ENCODE measurements around the gene CATSPER4.
A peak's percentile ranks its signal among the peaks of the same experiment; 100 is the strongest.
"Not testable (repeated sequence)": the region's sequence is repeated elsewhere in the genome, so short reads cannot be mapped to it uniquely, and the experiment has no call there.

Gene CATSPER4

DNA sequence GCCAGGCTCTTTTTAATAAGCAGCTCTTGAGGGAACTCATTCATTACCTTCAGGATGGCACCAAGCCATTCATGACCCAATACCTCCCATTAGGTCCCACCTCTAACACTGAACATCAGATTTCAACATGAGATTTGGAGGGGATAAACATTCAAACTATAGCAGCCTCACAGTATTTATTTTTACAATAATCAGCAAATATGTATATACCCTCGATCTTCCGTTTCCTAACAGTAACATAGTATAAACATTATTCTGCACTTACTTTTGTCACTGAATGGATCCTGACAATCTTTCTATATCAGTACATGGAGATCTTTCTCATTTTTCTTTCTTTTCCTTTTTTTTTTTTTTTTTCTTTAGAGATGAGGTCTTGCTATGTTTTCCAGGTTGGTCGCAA lies 5.4 kb downstream of the CATSPER4 start:
- DNase-seq (ENCODE audit: low read depth), result no peak

DNA sequence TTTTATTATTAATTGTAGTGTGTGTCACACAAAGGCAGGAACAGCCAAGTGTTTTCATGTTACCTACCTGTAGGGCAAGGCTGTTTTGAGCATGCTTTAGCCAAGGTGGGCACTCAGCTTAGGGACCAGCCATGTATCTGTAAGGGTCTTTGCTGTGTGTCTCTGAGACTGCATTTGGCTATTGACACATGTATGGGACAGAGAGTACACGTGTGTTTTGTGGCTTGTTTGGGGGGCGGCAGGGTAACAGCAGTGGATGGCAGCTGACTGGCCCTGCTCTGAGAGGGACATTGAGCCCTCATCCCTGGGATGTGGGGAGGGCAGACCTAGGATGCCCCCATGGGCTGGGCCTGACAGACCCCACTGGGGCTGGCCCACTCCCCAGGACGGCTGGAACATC lies 6.9 kb downstream of the CATSPER4 start:
- no peak for DNase-seq (ENCODE audit: low read depth)

DNA sequence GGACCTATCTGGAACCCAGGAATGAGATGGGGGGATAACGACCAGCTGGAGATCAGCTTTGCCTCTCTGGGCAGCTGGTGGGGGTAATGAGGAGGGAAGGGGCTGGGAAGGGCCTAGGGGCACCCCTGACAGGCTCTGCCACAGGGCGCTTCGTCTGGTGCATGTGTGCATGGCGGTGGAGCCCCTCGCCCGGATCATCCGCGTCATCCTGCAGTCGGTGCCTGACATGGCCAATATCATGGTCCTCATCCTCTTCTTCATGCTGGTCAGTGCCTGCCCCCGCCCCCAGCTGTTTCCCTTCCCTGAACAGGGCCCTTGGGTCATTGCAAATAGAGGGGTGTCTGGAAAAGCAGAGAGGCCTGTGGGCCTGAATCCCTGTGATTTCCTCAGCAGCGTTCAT lies 7.4 kb downstream of the CATSPER4 start:
- no peak for DNase-seq (ENCODE audit: low read depth)

DNA sequence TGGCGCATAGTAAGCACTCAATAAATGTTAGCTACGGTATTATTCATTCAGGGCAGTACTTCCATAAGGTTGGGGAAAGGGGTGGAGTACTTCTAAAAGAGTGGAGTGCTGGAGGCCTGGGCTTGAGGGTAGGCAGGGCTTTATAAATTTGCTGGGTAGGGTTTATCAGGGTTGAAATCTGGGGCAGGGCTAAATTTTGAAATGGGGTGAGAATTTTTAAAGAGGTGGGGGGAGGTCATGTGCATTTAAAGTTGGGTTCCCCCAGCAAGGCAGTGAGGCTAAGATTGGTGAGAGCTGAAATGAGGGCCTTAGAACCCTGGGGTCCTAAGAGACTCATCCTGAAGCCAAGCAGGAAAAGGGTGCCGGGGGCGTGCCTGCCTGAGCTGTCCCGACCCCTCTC lies 10.0 kb downstream of the CATSPER4 start:
- DNase-seq (ENCODE audit: low read depth), result no peak

DNA sequence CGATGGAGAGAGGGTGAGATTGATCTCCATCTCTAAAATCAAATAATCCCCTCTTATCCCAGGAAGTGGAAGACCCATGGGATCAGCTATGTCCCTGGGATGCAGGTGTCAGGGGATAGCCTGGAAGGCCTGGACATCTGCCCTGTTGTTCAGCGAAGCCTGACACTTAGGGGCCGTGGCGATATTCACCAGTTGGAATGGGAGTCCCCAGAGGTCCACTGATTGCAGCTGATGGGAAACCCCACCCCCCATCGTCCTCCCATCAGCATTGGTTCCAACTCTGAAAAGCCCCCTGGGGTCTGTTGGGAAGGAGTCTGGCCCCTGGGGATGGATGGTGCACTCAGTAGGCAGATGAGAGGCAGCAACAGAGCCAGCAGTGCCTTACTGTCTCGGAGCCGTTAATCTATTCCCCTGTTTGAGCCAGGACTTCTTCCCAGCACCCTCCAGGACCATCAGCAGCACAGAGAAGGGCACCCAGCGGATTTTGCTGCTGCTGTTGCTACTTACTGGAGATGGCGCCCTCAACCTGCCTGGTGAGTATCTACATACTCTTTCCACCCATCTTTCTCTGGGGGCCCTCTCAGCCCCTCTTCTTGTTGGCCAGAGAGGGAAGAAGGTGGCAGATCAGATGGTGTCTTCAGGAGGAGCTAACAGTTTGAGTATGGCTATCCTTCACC lies 13.4 kb downstream of the CATSPER4 start:
- no peak for DNase-seq (ENCODE audit: low read depth)

DNA sequence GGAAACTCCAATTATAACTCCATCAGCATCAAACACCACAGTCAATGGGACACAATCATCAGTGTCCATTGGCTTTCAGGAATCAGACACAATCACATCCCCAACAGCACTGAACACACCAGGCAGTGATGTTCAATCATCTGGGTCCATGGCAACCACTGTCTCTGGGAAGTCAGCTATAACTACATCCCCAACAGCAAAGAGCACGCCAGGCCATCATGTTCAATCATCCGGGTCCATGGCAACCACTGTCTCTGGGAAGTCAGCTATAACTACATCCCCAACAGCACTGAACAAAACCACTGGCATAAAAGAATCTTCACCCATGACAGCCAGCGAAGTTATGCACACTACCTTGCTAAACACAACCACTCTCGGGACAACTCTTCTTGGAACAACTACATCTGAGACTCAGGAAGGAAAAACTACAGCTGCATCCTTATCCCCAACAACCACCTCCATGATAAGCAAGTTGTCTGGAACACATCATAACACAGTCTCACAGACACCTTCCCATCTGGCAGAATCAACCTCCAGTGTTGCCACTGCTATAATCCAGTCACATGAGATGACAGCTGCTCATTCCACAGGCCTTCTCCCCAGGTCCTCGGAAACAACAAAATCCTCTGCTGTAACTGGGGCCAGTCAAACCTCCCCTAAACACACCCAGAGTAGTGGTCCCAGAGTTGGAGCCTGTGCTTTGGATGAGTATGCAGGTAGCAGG lies 19.9 kb downstream of the CATSPER4 start:
- no peak for DNase-seq (ENCODE audit: low read depth)

DNA sequence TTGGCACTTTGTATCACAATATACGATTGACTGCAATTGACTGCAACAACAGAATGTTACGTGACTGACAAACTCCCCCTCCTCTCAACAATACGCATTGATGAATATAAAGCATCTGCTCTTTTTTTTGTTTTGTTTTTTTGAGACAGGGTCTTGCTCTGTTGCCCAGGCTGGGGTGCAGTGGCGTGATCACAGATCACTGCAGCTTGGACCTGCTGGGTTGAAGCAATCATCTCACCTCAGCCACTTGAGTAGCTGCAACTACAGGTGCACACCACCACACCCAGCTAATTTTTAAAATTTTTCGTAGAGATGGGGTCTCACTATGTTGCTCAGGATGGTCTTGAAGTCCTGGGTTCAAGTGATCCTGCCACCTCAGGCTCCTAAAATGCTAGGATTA lies 22.3 kb downstream of the CATSPER4 start:
- no peak for DNase-seq (ENCODE audit: low read depth)

DNA sequence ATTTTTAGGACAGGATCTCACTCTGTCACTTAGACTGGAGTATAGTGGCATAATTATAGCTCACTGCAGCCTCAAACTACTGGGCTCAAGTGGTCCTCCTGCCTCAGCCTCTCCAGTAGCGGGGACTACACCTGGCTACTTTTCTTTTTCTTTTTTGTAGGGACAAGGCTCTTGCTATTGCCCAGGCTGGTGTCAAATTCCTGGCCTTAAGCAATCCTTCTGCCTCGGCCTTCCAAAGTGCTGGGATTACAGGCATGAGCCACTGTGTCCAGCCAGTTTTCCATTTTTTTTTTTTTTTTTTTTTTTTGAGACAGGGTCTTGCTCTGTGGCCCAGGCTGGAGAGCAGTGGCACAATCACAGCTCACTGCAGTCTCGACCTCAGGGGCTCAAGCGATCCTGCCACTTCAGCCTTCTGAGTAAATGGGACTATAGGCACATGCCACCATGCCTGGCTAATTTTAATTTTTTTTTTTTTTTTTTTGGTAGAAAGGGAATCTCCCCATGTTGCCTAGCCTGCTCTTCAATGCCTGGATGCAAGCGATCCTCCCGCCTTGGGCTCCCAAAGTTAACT lies 23.0 kb downstream of the CATSPER4 start:
- DNase-seq (ENCODE audit: low read depth), result no peak

DNA sequence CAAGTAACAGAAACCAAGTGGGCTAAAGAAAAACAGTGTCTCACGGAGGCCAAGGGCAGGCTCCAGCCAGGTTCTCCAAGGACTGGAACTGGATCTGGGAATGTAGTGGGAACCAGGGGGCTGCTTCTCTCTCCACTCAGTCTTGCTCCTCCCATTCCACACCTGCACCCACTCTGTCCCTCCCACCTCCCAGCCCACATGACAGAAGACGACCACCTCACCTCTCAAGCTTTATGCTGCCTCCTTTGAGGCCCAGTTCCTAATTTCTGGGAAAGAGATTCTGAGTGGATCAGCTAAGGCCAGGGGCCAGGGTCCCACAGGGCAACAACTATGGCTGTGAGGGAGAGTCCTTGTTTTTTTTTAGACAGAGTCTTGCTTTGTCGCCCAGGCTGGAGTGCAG lies 24.8 kb downstream of the CATSPER4 start:
- no peak for DNase-seq (ENCODE audit: low read depth)

DNA sequence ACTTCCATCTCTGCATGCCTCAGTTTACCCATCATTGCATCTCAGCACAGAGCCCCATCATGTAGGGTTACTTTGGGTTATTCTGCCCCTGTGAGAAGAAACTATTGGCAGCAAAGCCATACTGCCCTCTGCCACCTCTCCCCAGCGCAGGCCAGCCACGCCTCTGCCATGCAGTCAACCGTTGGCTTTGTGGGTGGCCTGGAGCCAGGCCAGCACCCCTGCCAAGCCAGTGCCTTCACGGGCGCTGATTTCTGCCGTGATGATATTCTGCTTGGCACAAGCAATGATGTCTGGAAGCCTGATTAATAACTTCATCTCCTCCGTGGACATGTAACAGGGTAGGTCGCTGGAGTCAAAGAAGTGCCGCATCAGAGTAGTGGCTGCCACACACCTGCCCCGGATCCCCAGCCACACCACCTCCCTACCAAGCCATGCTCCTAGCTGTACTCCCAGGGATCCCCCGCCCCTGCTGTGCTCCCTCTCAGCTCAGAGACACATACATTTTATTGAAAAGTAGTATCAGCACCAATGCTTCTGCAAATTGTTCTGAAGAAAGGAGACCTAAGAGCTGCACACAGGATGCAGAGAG lies 28.6 kb downstream of the CATSPER4 start:
- DNase-seq (ENCODE audit: low read depth), result no peak

DNA sequence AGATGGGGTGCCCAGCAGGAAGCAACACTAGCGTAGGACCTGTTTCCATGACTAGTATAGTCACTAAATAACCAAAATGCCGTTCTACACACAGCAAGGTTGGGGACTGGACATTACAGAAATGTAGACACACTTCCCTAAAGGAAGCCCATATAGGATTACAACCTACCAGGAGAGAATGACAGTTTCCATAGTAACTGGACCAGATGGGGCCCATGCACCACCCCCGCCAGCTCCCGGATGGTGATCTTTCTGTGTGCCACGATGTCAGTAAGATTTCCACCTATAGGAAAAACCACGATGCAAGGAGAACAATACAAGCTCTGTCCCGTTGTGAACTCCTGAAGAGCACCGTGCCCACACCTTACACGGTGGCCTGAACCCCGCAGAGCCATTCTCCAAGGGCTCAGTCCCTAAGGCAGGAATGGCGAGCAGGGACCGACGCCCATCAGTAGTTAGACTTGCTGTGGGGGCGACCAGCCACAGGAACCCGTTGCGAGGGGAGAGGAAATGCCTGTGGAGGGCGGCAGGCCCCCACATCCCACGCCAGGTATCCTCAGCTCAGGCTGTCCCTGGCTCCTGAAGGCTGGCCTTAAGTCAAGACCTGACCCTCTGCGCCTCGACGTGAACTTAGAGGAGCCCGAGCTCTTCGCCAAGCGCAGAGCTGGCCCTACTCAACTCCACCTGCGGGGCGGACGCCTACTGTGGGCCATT lies 30.0 kb downstream of the CATSPER4 start:
- DNase-seq (ENCODE audit: low read depth), result no peak

DNA sequence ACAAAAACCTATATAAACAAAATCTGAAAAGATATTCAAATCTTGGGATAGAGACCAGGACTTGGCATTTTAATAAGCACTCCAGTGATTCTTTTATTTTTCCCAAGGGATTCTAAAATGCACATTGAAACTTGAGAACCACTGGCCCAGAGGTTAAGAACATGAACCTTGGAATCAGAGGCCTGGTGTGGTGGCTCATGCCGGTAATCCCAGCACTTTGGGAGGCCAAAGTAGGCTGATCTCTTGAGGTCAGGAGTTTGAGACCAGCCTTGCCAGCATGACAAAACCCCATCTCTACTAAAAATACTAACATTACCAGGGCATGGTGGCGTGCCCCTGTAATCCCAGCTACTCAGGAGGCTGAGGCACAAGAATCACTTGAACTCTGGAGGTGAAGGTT lies 30.7 kb downstream of the CATSPER4 start:
- DNase-seq (ENCODE audit: low read depth), result no peak

DNA sequence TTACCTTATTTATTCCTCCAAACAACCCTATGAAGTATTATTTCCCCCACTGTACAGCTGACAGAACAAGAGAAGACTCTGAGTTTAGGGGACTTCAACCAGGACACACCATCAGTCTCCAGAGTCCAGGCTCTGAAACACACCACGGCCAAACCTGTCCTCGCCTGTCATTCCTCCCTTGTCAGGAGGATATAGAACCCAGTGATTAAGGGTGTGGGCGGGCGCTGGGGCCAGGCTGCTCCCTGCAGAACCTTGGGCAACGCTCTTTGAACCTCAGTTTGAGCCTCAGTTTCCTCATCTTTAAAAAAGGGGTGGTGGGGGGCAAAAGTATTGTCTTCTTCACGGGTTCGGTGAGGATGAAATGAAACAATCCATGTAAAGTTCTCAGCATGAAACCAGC lies 34.2 kb downstream of the CATSPER4 start:
- no peak for DNase-seq (ENCODE audit: low read depth)

DNA sequence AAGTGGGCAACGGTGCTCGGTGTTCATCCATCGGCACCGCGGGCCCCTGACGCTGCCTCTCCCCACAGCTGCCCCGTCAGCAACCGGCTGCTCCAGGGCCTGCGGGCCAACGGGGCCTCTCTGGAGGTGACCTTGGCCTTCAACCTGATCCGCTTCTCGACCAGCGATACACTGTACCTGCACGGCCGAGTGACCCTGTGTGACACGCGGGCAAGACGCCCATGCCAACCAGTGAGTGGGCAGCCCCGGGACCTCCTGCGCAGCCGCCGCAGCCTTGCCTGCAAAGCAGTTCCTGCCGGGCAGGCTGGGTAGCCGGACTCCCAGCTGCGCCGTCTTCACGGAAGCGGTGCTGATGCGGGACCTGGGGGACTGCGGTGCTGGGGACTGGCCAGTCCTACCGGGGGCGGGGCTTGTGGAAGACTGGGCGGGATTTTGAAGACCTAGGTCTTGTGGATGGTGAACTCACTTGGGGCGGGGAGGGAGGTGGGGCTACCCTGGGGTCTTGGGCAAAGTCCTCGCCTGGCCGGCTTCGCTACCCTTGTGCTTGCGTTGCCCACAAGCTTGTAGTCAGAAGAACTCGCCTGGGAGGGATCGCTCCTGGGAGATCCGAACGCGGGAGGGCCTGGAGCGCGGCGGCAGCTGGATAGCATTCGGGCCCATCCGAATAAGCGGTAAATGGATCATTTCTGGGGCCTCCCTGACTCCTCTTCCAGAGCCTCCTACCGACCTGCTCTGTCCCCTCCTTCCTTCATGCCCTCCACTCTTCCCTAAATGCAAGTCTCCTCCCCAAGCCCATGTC lies 34.8 kb downstream of the CATSPER4 start:
- DNase-seq (ENCODE audit: low read depth), result no peak

DNA sequence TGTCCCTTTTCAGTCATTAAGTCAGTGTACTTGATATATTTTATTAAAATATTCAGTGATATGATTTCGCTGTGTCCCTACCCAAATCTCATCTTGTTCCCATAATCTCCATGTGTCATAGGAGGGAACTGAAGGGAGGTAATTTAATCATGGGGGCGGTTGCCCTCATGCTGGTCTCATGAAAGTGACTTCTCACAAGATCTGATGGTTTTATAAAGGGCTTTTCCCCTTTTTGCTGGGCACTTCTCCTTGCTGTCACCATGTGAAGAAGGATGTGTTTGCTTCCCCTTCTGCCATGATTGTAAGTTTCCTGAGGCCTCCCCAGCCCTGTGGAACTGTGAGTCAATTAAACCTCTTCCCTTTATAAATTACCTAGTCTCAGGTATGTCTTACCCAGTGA lies 40.3 kb downstream of the CATSPER4 start:
- not testable (repeated sequence) for DNase-seq (ENCODE audit: low read depth)

DNA sequence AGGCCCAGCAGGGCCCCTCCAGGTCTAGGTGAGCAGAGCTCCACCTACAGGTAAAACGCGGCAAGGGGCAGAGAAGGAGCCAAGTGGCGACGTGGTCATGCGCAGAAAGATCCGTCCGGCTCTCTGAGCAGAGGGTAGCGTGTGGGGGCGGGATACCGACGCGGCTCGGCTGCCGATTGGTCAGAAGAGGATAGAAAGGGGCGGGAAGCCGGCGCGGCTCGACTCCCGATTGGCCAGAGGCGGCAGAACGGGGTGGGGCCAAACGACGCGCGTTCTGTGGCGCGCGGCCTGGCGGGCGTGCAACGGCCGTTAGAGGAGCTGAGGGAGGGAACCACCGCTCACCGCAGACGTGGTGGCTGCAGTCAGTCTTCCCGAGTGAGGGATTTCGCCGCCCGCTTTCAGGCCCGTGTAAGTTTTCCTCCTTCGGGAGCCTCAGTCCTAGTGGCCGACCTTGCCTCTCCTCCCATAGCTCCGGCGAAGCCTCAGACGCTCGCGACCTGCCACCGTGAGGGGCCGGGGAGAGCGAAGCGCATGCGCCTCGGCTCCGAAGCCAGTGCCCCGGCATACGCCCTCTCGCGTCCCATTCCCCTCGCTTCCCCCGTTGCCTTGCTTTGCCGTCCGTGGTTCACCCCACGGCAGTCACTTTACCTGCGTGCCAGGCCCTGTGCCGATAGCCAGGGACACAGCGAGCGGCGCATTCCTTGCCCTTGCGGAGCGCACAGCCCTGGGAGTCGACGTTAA lies 43.7 kb downstream of the CATSPER4 start, which contains the start of gene CEP85:
TSS of gene CEP85 (plus strand) at position 298 of the 741 bp plus-strand sequence. CDS start 5,584 bp downstream, outside the sequence.
- peak; percentile 65 for DNase-seq (ENCODE audit: low read depth)

DNA sequence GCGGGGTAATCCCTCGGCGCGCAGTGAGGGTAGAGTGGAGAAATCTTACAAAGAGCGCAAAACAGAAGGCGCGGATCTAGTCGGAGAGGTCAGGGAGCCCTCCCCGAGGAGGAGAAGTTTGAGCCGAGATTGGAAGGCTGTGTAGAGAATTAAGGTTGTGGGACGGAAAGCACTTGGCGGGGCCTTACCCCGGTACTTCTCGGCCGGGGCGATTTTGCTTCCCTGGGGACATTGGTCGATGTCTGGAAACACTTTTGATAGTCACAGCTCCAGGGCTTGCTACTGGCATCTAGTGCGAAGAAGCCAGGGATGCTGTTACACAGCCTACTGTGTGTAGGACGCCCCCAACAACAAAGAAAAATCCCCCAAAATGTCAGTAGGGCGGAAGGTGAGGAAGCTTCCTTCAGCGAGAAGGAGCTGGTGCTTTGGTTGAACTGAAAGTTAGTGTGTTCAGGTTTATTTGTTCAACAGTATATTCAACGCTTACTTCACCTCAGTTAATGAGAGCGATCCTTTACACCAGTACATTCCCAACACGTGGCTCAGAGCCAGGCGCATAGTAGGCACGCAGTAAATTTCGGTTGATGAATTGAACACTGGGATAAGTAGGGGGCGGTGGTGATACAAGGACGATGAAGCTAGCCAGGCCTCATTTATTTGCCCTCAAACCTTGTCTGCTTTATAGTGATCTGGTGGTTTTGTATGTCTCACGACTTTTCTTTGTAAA lies 44.4 kb downstream of the CATSPER4 start:
- no peak for DNase-seq (ENCODE audit: low read depth)

DNA sequence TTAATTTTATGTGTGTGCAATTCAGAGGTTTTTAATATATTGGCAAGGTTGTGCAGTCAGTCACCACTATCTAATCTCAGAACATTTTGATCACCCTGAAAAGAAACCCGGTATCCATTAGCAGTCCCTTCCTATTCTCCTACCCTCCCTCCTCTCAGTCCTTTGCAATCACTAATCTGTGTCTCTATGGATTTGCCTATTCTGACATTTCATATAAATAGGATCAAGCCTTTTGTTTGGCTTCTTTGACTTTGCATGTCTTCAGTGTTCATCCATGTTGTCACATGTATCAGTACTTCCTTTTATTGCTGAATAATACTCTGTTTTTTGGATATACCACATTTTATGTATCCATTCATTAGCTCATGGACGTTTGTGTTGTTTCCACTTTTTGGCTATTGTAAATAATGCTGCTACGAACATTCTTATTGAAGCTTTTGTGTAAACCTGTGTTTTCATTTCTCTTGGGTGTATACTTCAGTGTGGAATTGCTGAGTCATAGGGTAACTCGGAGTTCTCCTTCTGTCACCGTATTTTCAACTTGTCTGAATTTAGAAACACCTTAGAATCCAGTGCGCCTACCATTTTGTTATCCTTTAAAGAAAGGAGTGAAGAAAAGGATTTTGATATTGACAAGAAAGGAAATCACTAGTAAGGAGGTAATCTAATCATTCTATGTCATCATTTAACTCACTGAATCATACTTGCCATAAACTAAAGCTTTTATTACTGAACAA lies 47.0 kb downstream of the CATSPER4 start:
- DNase-seq (ENCODE audit: low read depth), result no peak

DNA sequence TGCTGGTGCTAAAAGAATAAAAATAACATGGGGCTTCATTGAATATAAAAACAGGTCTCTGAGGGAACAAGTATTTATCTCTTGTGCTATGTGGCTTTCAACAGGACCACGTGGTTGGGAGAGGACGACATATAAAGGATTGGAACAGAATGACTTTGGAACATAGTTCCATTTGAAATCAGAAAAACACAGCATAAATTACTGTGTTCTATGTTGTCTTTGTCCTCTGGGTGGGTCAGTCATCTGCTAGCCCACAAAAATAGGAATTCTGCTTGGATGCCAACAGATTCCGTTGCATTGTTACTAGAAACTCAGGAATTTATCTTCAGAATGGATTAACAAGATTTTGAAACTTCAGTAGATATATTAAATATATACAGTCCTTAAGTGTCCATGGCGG lies 49.5 kb downstream of the CATSPER4 start:
- peak; percentile 25 for DNase-seq (ENCODE audit: low read depth)

Measured in GM04503 (cell line).